GM23338 (cell line): ENCODE data around the gene AHCY. TPM values are rescaled to one million over a fixed set of nuclear protein-coding genes. Genes with fewer than 3 reads are reported as not detected.

Source experiments
- ATAC-seq: fragments of 200-7000 bp; cut with Tn5 transposase; 3 replicates; pipeline ENCODE4 v1.9.1; 2020
- DNase-seq: peaks from one replicate; pipeline ENCODE4 v3.0.0-alpha.2; 2015; ENCODE audit warnings: low spot score
- H2AFZ ChIP-seq: fragments of 200-600 bp; sonication (generic); 2 replicates; pipeline ENCODE4 v1.8.0; 2016; ENCODE audit warnings: antibody characterized with exemption, mild to moderate bottlenecking, moderate library complexity
- H3F3A ChIP-seq: fragments of 200-600 bp; sonication (generic); replicated peaks from 2 replicates; pipeline ENCODE4 v1.8.0; 2017; ENCODE audit warnings: antibody characterized with exemption, mixed run types, low read depth
- H3K27ac ChIP-seq: fragments of 200-600 bp; sonication (generic); 2 replicates; pipeline ENCODE4 v1.6.1; 2016; ENCODE audit warnings: low read depth
- H3K27me3 ChIP-seq: fragments of 200-600 bp; sonication (generic); 2 replicates; pipeline ENCODE4 v1.8.0; 2016; ENCODE audit warnings: mild to moderate bottlenecking, mixed run types, moderate library complexity; ENCODE audit not compliant: insufficient read depth
- H3K36me3 ChIP-seq: fragments of 200-600 bp; sonication (generic); 2 replicates; pipeline ENCODE4 v1.8.0; 2016; ENCODE audit warnings: mild to moderate bottlenecking; ENCODE audit not compliant: insufficient read depth
- H3K4me1 ChIP-seq: fragments of 200-600 bp; sonication (generic); 2 replicates; pipeline ENCODE4 v1.8.0; 2016; ENCODE audit warnings: mild to moderate bottlenecking, moderate library complexity; ENCODE audit not compliant: insufficient read depth
- H3K4me2 ChIP-seq: fragments of 200-600 bp; sonication (generic); 2 replicates; pipeline ENCODE4 v1.7.1; 2017; ENCODE audit warnings: mixed run types
- H3K4me3 ChIP-seq: fragments of 200-600 bp; sonication (generic); 2 replicates; pipeline ENCODE4 v1.6.1; 2016; ENCODE audit warnings: mixed run types
- H3K79me2 ChIP-seq: fragments of 200-600 bp; sonication (generic); replicated peaks from 2 replicates; pipeline ENCODE4 v1.8.0; 2017; ENCODE audit warnings: mild to moderate bottlenecking; ENCODE audit not compliant: insufficient read depth
- H3K9me2 ChIP-seq: fragments of 200-600 bp; sonication (generic); 2 replicates; pipeline ENCODE4 v1.8.0; 2017; ENCODE audit not compliant: insufficient read depth
- H4K20me1 ChIP-seq: fragments of 200-600 bp; sonication (generic); replicated peaks from 2 replicates; pipeline ENCODE4 v1.8.0; 2017; ENCODE audit warnings: mild to moderate bottlenecking; ENCODE audit not compliant: insufficient read depth
- H3K27ac Mint-ChIP-seq: 2 replicates; pipeline ENCODE4 v1.8.0; 2020; ENCODE audit warnings: inconsistent platforms, mild to moderate bottlenecking, moderate library complexity, mixed read lengths
- H3K27me3 Mint-ChIP-seq: 3 replicates; pipeline ENCODE4 v1.8.0; 2022; ENCODE audit warnings: low read depth, mild to moderate bottlenecking, moderate library complexity, mixed read lengths, inconsistent platforms; ENCODE audit not compliant: insufficient read depth, poor library complexity
- H3K36me3 Mint-ChIP-seq: 3 replicates; pipeline ENCODE4 v1.8.0; 2021; ENCODE audit warnings: low read depth, mild to moderate bottlenecking, inconsistent platforms, moderate library complexity, mixed read lengths
- H3K4me1 Mint-ChIP-seq: 3 replicates; pipeline ENCODE4 v1.8.0; 2020; ENCODE audit warnings: mild to moderate bottlenecking, inconsistent platforms, mixed read lengths
- H3K4me3 Mint-ChIP-seq: 3 replicates; pipeline ENCODE4 v1.8.0; 2021; ENCODE audit warnings: moderate library complexity, mild to moderate bottlenecking, inconsistent platforms, mixed read lengths
- H3K9me3 Mint-ChIP-seq: 3 replicates; pipeline ENCODE4 v1.8.0; 2020; ENCODE audit warnings: moderate library complexity, mild to moderate bottlenecking, inconsistent platforms, mixed read lengths
- CREB1 ChIP-seq: fragments of 250-450 bp; sonication (Bioruptor Pico); IDR thresholded peaks from 2 replicates; pipeline ENCODE4 v1.5.0; 2020; ENCODE audit warnings: low read depth, mild to moderate bottlenecking, moderate library complexity
- CTCF ChIP-seq, 2 experiments: fragments of 200-600 bp in 1 of 2; sonication (generic) in 1 of 2; conservative IDR thresholded peaks; 2 replicates each; pipeline versions ENCODE4 v1.5.1 to v1.6.1; 2016 to 2017; ENCODE audit warnings: antibody characterized with exemption in 2 of 2, low read depth in 2 of 2, mild to moderate bottlenecking in 2 of 2, moderate library complexity in 1 of 2
- ETS1 ChIP-seq: IDR thresholded peaks from 2 replicates; pipeline ENCODE4 v1.6.1; 2016; ENCODE audit warnings: antibody characterized with exemption
- EZH2 ChIP-seq: fragments of 200-600 bp; sonication (generic); IDR thresholded peaks from one replicate; pipeline ENCODE4 v1.8.0; 2017; ENCODE audit warnings: antibody characterized with exemption, mild to moderate bottlenecking, low read depth; ENCODE audit not compliant: unreplicated experiment
- EZH2phosphoT487 ChIP-seq: fragments of 200-600 bp; sonication (generic); IDR thresholded peaks from one replicate; pipeline ENCODE4 v1.8.1; 2018; ENCODE audit warnings: antibody characterized with exemption; ENCODE audit not compliant: unreplicated experiment
- JUNB ChIP-seq: IDR thresholded peaks from one replicate; pipeline ENCODE4 v1.6.1; 2016; ENCODE audit warnings: antibody characterized with exemption; ENCODE audit not compliant: unreplicated experiment
- NANOG ChIP-seq: IDR thresholded peaks from 2 replicates; pipeline ENCODE4 v1.6.1; 2016; ENCODE audit warnings: antibody characterized with exemption, borderline replicate concordance
- POLR2AphosphoS5 ChIP-seq: IDR thresholded peaks from 2 replicates; pipeline ENCODE4 v1.6.1; 2016; ENCODE audit warnings: antibody characterized with exemption, low read depth
- REST ChIP-seq: IDR thresholded peaks from one replicate; pipeline ENCODE4 v1.6.1; 2018; ENCODE audit warnings: antibody characterized with exemption; ENCODE audit not compliant: unreplicated experiment
- STAT1 ChIP-seq: IDR thresholded peaks from one replicate; pipeline ENCODE4 v1.6.1; 2016; ENCODE audit warnings: antibody characterized with exemption; ENCODE audit not compliant: unreplicated experiment
- ZNF114 ChIP-seq: fragments of 250-450 bp; sonication (Bioruptor Pico); IDR thresholded peaks from 2 replicates; pipeline ENCODE4 v1.5.0; 2020; ENCODE audit warnings: mild to moderate bottlenecking, moderate library complexity
- ZNF331 ChIP-seq: fragments of 250-450 bp; sonication (Bioruptor Pico); IDR thresholded peaks from 2 replicates; pipeline ENCODE4 v1.5.0; 2020; ENCODE audit warnings: low read depth, mild to moderate bottlenecking, moderate library complexity
- ZNF462 ChIP-seq: fragments of 250-450 bp; sonication (Bioruptor Pico); IDR thresholded peaks from 2 replicates; pipeline ENCODE4 v1.5.0; 2020; ENCODE audit warnings: mild to moderate bottlenecking, moderate library complexity
- polyA plus RNA-seq: library from polyadenylated mRNA; unstranded; fragments of >200 nt; fragmentation: Nextera tagmentation; extraction: Ambion mirVana; gene quantifications from 2 replicates; pipeline ENCODE4 v1.2.1, GENCODE V29; 2016
- total RNA-seq: library from RNA; depleted of rRNA; stranded (reverse); fragments of >200 nt; shearing (Covaris generic); gene quantifications from 2 replicates; pipeline ENCODE4 v1.2.3, GENCODE V29; 2014

AHCY gene
- total and polyA plus RNA-seq, 2 experiments from 2014 or later = 138 to 423 TPM

- H3F3A ChIP-seq = no peaks in the 10 kb centered on the region
- ATAC-seq (no peak), DNase-seq (no peak)
- no peaks in the 10 kb centered on the region for H3K4me1 ChIP-seq
- no peaks in the 10 kb centered on the region for H3K9me3 Mint-ChIP-seq
- no peak overlapping the region for H3K27ac ChIP-seq
- H2AFZ ChIP-seq = no peak overlapping the region
- no peak overlapping the region for H3K4me2 ChIP-seq
- no peaks in the 10 kb centered on the region for H3K27me3 ChIP-seq
- no peaks in the 10 kb centered on the region for H3K36me3 Mint-ChIP-seq
- no peak overlapping the region for H3K4me3 ChIP-seq
- no peaks in the 10 kb centered on the region for H3K36me3 ChIP-seq
- no peaks in the 10 kb centered on the region for H4K20me1 ChIP-seq
- TF ChIP-seq EZH2 = no peak
- TF ChIP-seq EZH2phosphoT487 = no peak
- no peak for TF ChIP-seq NANOG
- TF ChIP-seq STAT1 = no peak
- no peak for TF ChIP-seq ZNF462 (CRISPR knock-in tag)
- no peak for TF ChIP-seq ZNF331 (CRISPR knock-in tag)
- TF ChIP-seq CTCF (conservative IDR thresholded peaks at IDR 0.05; ENCODE audit: low read depth in 2 of 2) = no peak
- no peak for TF ChIP-seq ETS1
- no peak for TF ChIP-seq REST
- no peak for TF ChIP-seq POLR2AphosphoS5
- no peak for TF ChIP-seq ZNF114 (CRISPR knock-in tag)
- TF ChIP-seq CREB1 (CRISPR knock-in tag) = no peak
- no peak for TF ChIP-seq JUNB
- no peaks in the 10 kb centered on the region for H3K27me3 Mint-ChIP-seq
- H3K4me1 Mint-ChIP-seq = no peaks in the 10 kb centered on the region
- H3K9me2 ChIP-seq = no peaks in the 10 kb centered on the region
- no peaks in the 10 kb centered on the region for H3K79me2 ChIP-seq
- no peak overlapping the region for H3K27ac Mint-ChIP-seq
- H3K4me3 Mint-ChIP-seq = no peak overlapping the region
These were observed 71.5 kb downstream of the AHCY start for GRCh38 chr20:34231634-34232033.
